ENCODE data around the gene BTBD9.
"Not testable (repeated sequence)": the region's sequence is repeated elsewhere in the genome, so short reads cannot be mapped to it uniquely, and the experiment has no call there.

Gene BTBD9

GRCh38 chr6:38143191-38144150 is 496.3 kb downstream of the BTBD9 start:
- peak; percentile 28 for DNase-seq (ENCODE audit: low spot score)

- no peak for DNase-seq (ENCODE audit: low spot score)
These were observed 497.4 kb downstream of the BTBD9 start for GRCh38 chr6:38142178-38142902.

DNA sequence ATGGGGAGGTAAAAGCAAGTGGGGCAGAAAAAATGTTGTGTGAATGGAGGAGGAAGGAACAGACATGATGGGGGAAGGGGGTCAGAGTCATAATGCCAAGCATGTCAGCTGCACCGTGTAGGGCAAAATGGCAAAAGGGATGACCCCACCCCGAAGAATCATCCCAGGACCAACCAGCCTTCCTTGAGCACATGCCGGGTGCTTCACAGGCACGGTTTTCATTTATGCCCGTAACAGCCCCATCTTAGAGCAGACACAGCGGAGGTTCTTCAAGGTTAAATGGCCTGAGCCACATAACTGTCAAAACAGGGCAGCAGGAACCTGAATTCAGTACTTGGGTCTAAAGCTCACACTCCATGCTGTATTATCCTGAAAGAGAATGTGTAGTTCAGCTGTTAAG is 498.0 kb downstream of the BTBD9 start:
- no peak for DNase-seq (ENCODE audit: low spot score)

DNA sequence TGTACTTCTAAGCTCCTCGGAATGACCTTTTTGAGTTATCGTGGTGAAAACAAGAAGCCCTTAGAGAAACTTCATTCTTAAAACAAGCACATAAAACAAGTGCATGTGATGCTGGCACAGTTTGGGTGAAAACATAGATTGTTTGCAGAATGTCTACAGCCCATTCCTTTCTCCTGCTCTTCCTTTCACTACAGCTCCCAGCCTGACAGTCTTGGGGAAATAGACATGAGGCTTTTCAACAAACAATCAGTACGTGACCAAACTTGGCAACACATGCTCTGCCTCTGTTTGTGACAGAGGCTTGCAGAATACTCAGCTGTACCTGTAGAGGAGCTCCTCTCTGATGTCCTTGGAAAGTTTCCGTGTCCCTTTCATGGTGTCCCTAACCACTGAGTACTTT is 498.6 kb downstream of the BTBD9 start:
- DNase-seq (ENCODE audit: low spot score): no peak

GRCh38 chr6:38138374-38138773 is 501.4 kb downstream of the BTBD9 start:
- no peak for DNase-seq (ENCODE audit: low spot score)

GRCh38 chr6:38137608-38138265 is 502.0 kb downstream of the BTBD9 start:
- no peak for DNase-seq (ENCODE audit: low spot score)

- DNase-seq (ENCODE audit: low spot score): no peak
These were observed 503.2 kb downstream of the BTBD9 start for GRCh38 chr6:38136547-38136946.

DNA sequence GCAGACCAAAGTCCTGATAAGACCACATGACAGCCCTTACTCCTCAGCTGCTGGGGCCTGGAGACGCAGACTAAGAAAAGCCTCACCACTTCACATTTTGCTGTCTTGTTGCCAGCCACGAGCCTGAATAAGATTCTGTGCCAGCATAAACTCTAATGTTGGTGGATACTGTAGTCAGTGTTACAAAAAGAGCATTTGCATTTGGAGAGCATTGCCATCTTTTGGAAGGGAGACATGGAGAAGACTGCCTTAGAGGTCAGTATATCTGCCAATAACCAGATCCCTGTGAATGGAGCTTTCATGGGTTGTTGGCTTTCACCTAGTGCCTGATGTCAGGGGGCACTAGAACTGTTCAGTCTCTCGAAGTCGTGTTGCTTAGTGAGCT is 505.0 kb downstream of the BTBD9 start:
- no peak for DNase-seq (ENCODE audit: low spot score)

DNA sequence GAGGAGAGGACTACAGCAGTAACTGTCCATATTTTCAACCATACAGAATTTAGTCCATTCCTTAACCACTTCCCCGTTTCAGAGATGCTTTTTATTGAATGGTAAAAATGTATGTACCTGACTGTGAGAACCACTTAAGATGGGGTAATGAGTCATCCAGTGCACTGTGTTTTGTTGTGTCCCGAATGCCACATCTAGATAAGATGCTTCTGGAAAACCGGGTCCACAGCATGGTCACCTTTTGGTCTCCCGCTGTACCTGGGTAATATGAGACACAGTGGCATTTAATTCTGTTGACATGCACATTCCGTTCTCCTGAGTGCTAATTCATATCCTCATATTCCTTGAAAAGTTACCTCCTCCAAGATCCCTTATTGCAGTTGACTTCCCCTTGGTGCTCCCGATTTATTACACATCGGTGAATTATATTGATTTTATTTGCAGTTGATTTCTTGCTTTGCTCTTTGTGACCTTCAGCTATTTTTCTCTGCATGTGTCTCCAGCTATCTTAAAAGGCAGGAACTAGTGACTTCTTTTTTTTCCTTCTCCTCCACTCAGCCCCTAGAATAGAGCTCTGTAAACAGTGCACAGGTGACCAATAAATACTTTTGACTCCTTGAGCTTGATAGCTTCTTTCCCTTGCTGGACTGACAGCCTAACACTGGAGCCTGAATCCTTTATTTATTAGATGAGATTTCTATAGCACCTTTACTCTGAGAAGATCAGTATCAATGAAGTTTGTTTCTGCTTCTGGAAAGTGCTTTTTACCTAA is 505.6 kb downstream of the BTBD9 start:
- peak; percentile 33 for DNase-seq (ENCODE audit: low spot score)

DNA sequence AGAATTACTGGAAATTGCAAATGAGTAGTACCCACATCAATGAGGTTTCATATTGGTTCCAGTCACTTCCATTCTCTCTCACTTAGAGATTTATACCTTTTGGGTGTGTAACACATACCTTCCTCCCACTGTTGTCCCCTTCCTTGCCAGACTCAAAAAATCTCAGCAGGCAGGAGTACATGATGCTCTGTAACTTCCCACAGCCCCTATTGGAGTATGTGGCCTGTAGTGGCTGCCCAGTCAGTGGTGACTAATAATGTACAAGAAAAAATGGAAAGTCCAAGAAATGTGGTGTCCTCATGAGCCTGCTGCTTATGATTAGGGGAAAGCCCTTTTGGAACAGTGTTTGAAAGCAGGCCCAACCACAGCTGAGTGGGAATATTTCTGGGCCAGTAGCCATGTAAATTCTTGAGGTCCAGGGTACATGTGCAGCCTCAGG is 508.2 kb downstream of the BTBD9 start:
- peak; percentile 88 for DNase-seq (ENCODE audit: low spot score)

GRCh38 chr6:38127284-38127683 is 512.4 kb downstream of the BTBD9 start:
- no peak for DNase-seq (ENCODE audit: low spot score)

DNA sequence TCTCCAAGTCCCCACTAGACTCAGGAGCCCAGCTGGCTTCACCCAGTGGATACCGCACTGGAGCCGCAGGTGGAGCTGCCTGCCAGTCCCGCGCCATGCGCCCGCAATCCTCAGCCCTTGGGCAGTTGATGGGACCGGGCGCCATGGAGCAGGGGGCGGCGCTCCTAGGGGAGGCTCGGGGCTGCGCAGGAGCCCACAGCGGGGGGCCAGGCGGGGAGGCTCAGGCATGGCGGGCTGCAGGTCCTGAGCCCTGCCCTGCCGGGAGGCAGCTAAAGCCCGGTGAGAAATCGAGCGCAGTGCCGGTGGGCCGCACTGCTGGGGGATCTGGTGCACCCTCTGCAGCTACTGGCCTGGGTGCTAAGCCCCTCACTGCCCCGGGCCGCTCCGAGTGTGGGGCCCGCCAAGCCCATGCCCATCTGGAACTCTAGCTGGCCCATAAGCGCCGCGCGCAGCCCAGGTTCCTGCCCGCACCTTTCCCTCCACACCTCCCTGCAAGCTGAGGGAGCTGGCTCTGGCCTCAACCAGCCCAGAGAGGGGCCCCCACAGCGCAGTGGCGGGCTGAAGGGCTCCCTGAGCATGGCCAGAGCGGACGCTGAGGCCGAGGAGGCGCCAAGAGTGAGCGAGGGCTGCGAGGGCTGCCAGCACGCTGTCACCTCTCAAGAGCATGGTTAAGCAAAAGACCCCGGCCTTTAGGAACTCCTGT is 515.4 kb downstream of the BTBD9 start:
- DNase-seq (ENCODE audit: low spot score): not testable (repeated sequence)

DNA sequence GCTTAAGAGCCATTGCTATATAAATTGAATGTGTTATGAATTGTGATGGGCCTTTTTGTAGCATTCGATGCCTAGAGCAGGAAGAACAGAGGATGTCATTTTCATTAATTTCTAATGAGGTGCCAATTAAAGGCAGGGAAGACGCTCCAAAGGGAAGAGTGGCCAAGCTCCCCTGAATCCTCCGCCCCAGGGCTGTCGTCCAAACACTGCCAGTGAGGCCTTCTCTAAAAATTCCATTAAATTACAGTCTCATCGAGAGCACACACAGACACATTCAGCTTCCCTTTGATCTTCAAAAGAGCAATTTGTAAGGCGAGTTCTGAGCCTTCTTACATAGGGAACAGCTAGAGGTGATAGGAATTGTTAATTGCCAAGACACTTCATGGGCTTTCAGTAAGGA is 520.2 kb downstream of the BTBD9 start:
- no peak for DNase-seq (ENCODE audit: low spot score)

GRCh38 chr6:38118791-38119365 is 520.9 kb downstream of the BTBD9 start:
- DNase-seq (ENCODE audit: low spot score): no peak

All from kidney tubule cell (primary cell).